ENCODE data around the gene GTF3C5. TPM values are rescaled to one million over a fixed set of nuclear protein-coding genes. Genes with fewer than 3 reads are reported as not detected.
A peak's percentile ranks its signal among the peaks of the same experiment; 100 is the strongest.

GTF3C5 gene
- total RNA-seq, 2 experiments from 2014 or later = 81.3 to 84.5 TPM

- ChIA-PET CTCF (interaction anchor here (0.6 to 3.3 kb wide), 2 partner anchors 12 to 45 kb away, joined by 3 to 28 read pairs; no protein-coding TSS in a partner anchor), POLR2A (no interaction called here)
- ATAC-seq (no peak), DNase-seq (no peak)
- Mint-ChIP-seq H3K27me3 (peaks cover 16% of the 10 kb centered on the region), H3K4me1 (no peaks in the 10 kb centered on the region), H3K9me3 (ENCODE audit: low read depth) (no peaks in the 10 kb centered on the region), H3K4me3 (no peak overlapping the region), H3K36me3 (ENCODE audit: low read depth) (no peaks in the 10 kb centered on the region), H3K27ac (no peak overlapping the region)
- intact Hi-C loops (cut with DNase I, micrococcal nuclease) = no loop called here
Measured at GRCh38 chr9:133009906-133010582, 20.8 kb upstream of the GTF3C5 start.

GRCh38 chr9:133014696-133015095 is 16.1 kb upstream of the GTF3C5 start:
- Mint-ChIP-seq H3K9me3 (ENCODE audit: low read depth) (no peaks in the 10 kb centered on the region), H3K27ac (no peak overlapping the region), H3K36me3 (ENCODE audit: low read depth) (no peaks in the 10 kb centered on the region), H3K4me3 (no peak overlapping the region), H3K27me3 (peaks cover 11% of the 10 kb centered on the region), H3K4me1 (no peaks in the 10 kb centered on the region)
- ATAC-seq (no peak), DNase-seq (no peak)
- ChIA-PET POLR2A (interaction anchor here (0.6 kb wide), 1 partner anchor 52 kb away, joined by 3 read pairs; no protein-coding TSS in a partner anchor), CTCF (interaction anchor here (1.1 kb wide), 1 partner anchor 7 kb away, joined by 4 read pairs; no protein-coding TSS in a partner anchor)
- intact Hi-C loops (cut with DNase I, micrococcal nuclease) = no loop called here

- H3K27me3 Mint-ChIP-seq = no peaks in the 10 kb centered on the region
- DNase-seq (peak; percentile 87), ATAC-seq (peak; percentile 70)
- peak overlapping the region; percentile 49 for H3K4me3 Mint-ChIP-seq
- CTCF ChIA-PET = interaction anchor here (0.6 to 2.6 kb wide), 9 partner anchors 9 to 987 kb away, joined by 3 to 57 read pairs (median 4); partner anchors contain the start of gene GTF3C5
- H3K27ac Mint-ChIP-seq = peak overlapping the region; percentile 74
- H3K9me3 Mint-ChIP-seq (ENCODE audit: low read depth) = no peaks in the 10 kb centered on the region
- H3K36me3 Mint-ChIP-seq (ENCODE audit: low read depth) = no peaks in the 10 kb centered on the region
- intact Hi-C loops (cut with DNase I, micrococcal nuclease) = loop anchor here in 1 of 2 experiments (2.0 kb wide), 2 partner anchors 79 to 353 kb away; partner anchors contain the start of genes STKLD1, SURF4 and TSC1
- POLR2A ChIA-PET = no interaction called here
- H3K4me1 Mint-ChIP-seq = peaks cover 18% of the 10 kb centered on the region
Measured at GRCh38 chr9:133023117-133023890, 7.5 kb upstream of the GTF3C5 start.

GRCh38 chr9:133026426-133026825 is 4.4 kb upstream of the GTF3C5 start:
- DNase-seq (no peak), ATAC-seq (no peak)
- ChIA-PET POLR2A (no interaction called here), CTCF (interaction anchor here (0.8 to 1.6 kb wide), 4 partner anchors 17 to 460 kb away, joined by 3 to 6 read pairs (median 4); no protein-coding TSS in a partner anchor)
- no peaks in the 10 kb centered on the region for H3K27me3 Mint-ChIP-seq
- peaks cover 2% of the 10 kb centered on the region for H3K36me3 Mint-ChIP-seq (ENCODE audit: low read depth)
- peaks cover 22% of the 10 kb centered on the region for H3K4me1 Mint-ChIP-seq
- no peak overlapping the region for H3K4me3 Mint-ChIP-seq
- H3K27ac Mint-ChIP-seq = no peak overlapping the region
- intact Hi-C loops (cut with DNase I, micrococcal nuclease) = no loop called here
- no peaks in the 10 kb centered on the region for H3K9me3 Mint-ChIP-seq (ENCODE audit: low read depth)

GRCh38 chr9:133027134-133027533 is 3.7 kb upstream of the GTF3C5 start:
- Mint-ChIP-seq H3K9me3 (ENCODE audit: low read depth) (peaks cover 3% of the 10 kb centered on the region), H3K27me3 (no peaks in the 10 kb centered on the region), H3K4me1 (peaks cover 28% of the 10 kb centered on the region), H3K27ac (no peak overlapping the region), H3K36me3 (ENCODE audit: low read depth) (peaks cover 9% of the 10 kb centered on the region), H3K4me3 (no peak overlapping the region)
- DNase-seq = no peak
- CTCF ChIA-PET = interaction anchor here (0.8 kb wide), 2 partner anchors 121 to 459 kb away, joined by 3 to 5 read pairs; no protein-coding TSS in a partner anchor
- POLR2A ChIA-PET = no interaction called here
- intact Hi-C loops (cut with DNase I, micrococcal nuclease) = no loop called here
- no peak for ATAC-seq

- CTCF ChIA-PET = interaction anchor here (1.3 kb wide), 1 partner anchor 14 kb away, joined by 7 read pairs; no protein-coding TSS in a partner anchor
- H3K27me3 Mint-ChIP-seq = no peaks in the 10 kb centered on the region
- peaks cover 3% of the 10 kb centered on the region for H3K9me3 Mint-ChIP-seq (ENCODE audit: low read depth)
- H3K27ac Mint-ChIP-seq = no peak overlapping the region
- ATAC-seq = no peak
- H3K36me3 Mint-ChIP-seq (ENCODE audit: low read depth) = peaks cover 14% of the 10 kb centered on the region
- H3K4me3 Mint-ChIP-seq = peak overlapping the region; percentile 94
- no peak for DNase-seq
- peaks cover 30% of the 10 kb centered on the region for H3K4me1 Mint-ChIP-seq
- POLR2A ChIA-PET = no interaction called here
- intact Hi-C loops (cut with DNase I, micrococcal nuclease) = no loop called here
Measured at GRCh38 chr9:133028221-133028620, 2.6 kb upstream of the GTF3C5 start.

- Mint-ChIP-seq H3K9me3 (ENCODE audit: low read depth) (peaks cover 3% of the 10 kb centered on the region), H3K27me3 (no peaks in the 10 kb centered on the region), H3K4me1 (peaks cover 38% of the 10 kb centered on the region), H3K27ac (peak overlapping the region; percentile 95), H3K4me3 (peak overlapping the region; percentile 94), H3K36me3 (ENCODE audit: low read depth) (peaks cover 14% of the 10 kb centered on the region)
- DNase-seq (no peak), ATAC-seq (peak; percentile 13)
- intact Hi-C loops (cut with DNase I, micrococcal nuclease) = loop anchor here (1.0 to 5.0 kb wide), 12 partner anchors 8 to 1038 kb away; partner anchors contain the start of genes BRD3 (in 1 of the 2), GTF3C4 (in 1 of the 2), RALGDS (in 1 of the 2) and REXO4 (in 1 of the 2)
- ChIA-PET CTCF (interaction anchor here (0.5 to 4.3 kb wide), 11 partner anchors 7 to 457 kb away, joined by 3 to 57 read pairs (median 4); no protein-coding TSS in a partner anchor), POLR2A (interaction anchor here (0.6 to 1.6 kb wide), 6 partner anchors 8 to 360 kb away, joined by 3 to 9 read pairs (median 4); partner anchors contain the start of genes DDX31 and GTF3C4)
Measured at GRCh38 chr9:133029994-133030316, 842 bp upstream of the GTF3C5 start.

GRCh38 chr9:133031130-133031422 is 279 bp downstream of the GTF3C5 start:
- ChIA-PET POLR2A (interaction anchor here (0.6 to 1.6 kb wide), 4 partner anchors 9 to 304 kb away, joined by 4 to 9 read pairs (median 5); no protein-coding TSS in a partner anchor), CTCF (interaction anchor here (0.5 to 4.3 kb wide), 9 partner anchors 8 to 1038 kb away, joined by 3 to 57 read pairs (median 4); no protein-coding TSS in a partner anchor)
- H3K36me3 Mint-ChIP-seq (ENCODE audit: low read depth) = peaks cover 14% of the 10 kb centered on the region
- intact Hi-C loops (cut with DNase I, micrococcal nuclease) = loop anchor here (2.0 to 5.0 kb wide), 6 partner anchors 116 to 679 kb away; partner anchors contain the start of genes GTF3C4 (in 1 of the 2), REXO4 (in 1 of the 2), SETX (in 1 of the 2) and SLC2A6 (in 1 of the 2)
- peaks cover 42% of the 10 kb centered on the region for H3K4me1 Mint-ChIP-seq
- ATAC-seq = no peak
- H3K27me3 Mint-ChIP-seq = no peaks in the 10 kb centered on the region
- peak overlapping the region; percentile 95 for H3K27ac Mint-ChIP-seq
- H3K9me3 Mint-ChIP-seq (ENCODE audit: low read depth) = peaks cover 3% of the 10 kb centered on the region
- DNase-seq = no peak
- H3K4me3 Mint-ChIP-seq = peak overlapping the region; percentile 94

- ATAC-seq (no peak), DNase-seq (peak; percentile 49)
- H3K9me3 Mint-ChIP-seq (ENCODE audit: low read depth) = peaks cover 3% of the 10 kb centered on the region
- H3K4me1 Mint-ChIP-seq = peaks cover 42% of the 10 kb centered on the region
- H3K4me3 Mint-ChIP-seq = peak overlapping the region; percentile 94
- H3K27me3 Mint-ChIP-seq = no peaks in the 10 kb centered on the region
- H3K36me3 Mint-ChIP-seq (ENCODE audit: low read depth) = peaks cover 14% of the 10 kb centered on the region
- intact Hi-C loops (cut with DNase I, micrococcal nuclease) = loop anchor here (2.0 to 5.0 kb wide), 6 partner anchors 116 to 679 kb away; partner anchors contain the start of genes GTF3C4 (in 1 of the 2), REXO4 (in 1 of the 2), SETX (in 1 of the 2) and SLC2A6 (in 1 of the 2)
- ChIA-PET CTCF (interaction anchor here (0.5 to 4.3 kb wide), 16 partner anchors 9 to 1037 kb away, joined by 3 to 57 read pairs (median 3); no protein-coding TSS in a partner anchor), POLR2A (interaction anchor here (0.6 to 1.6 kb wide), 4 partner anchors 9 to 304 kb away, joined by 4 to 9 read pairs (median 5); no protein-coding TSS in a partner anchor)
- peak overlapping the region; percentile 95 for H3K27ac Mint-ChIP-seq
Measured at GRCh38 chr9:133031496-133031911, 707 bp downstream of the GTF3C5 start.

GRCh38 chr9:133032171-133032570 is 1.4 kb downstream of the GTF3C5 start:
- H3K36me3 Mint-ChIP-seq (ENCODE audit: low read depth) = peaks cover 14% of the 10 kb centered on the region
- peaks cover 3% of the 10 kb centered on the region for H3K9me3 Mint-ChIP-seq (ENCODE audit: low read depth)
- ChIA-PET CTCF (interaction anchor here (0.6 to 4.3 kb wide), 11 partner anchors 9 to 154 kb away, joined by 3 to 57 read pairs (median 3); no protein-coding TSS in a partner anchor), POLR2A (no interaction called here)
- H3K4me3 Mint-ChIP-seq = peak overlapping the region; percentile 94
- peaks cover 42% of the 10 kb centered on the region for H3K4me1 Mint-ChIP-seq
- H3K27ac Mint-ChIP-seq = peak overlapping the region; percentile 95
- intact Hi-C loops (cut with DNase I, micrococcal nuclease) = loop anchor here (5.0 kb wide), 2 partner anchors 115 to 680 kb away; partner anchors contain the start of gene SETX (in 1 of the 2)
- ATAC-seq = no peak
- no peak for DNase-seq
- H3K27me3 Mint-ChIP-seq = no peaks in the 10 kb centered on the region

GRCh38 chr9:133035669-133036068 is 4.9 kb downstream of the GTF3C5 start:
- ChIA-PET CTCF (interaction anchor here (0.6 to 2.8 kb wide), 3 partner anchors 13 to 104 kb away, joined by 3 to 14 read pairs (median 3); no protein-coding TSS in a partner anchor), POLR2A (no interaction called here)
- DNase-seq (no peak), ATAC-seq (no peak)
- Mint-ChIP-seq H3K36me3 (ENCODE audit: low read depth) (peaks cover 14% of the 10 kb centered on the region), H3K4me1 (peaks cover 40% of the 10 kb centered on the region), H3K27ac (no peak overlapping the region), H3K9me3 (ENCODE audit: low read depth) (peaks cover 3% of the 10 kb centered on the region), H3K27me3 (no peaks in the 10 kb centered on the region), H3K4me3 (no peak overlapping the region)
- intact Hi-C loops (cut with DNase I, micrococcal nuclease) = no loop called here

Measured in activated CD4-positive, alpha-beta T cell treated with anti-CD3 and anti-CD28 coated beads for 36 hours (primary cell).